Mesothelial cell of epicardium (in vitro differentiated cells): ENCODE results near the gene POU3F3. TPM values are rescaled to one million over a fixed set of nuclear protein-coding genes. Genes with fewer than 3 reads are reported as not detected.

Source experiments
- DNase-seq, 2 experiments: peaks; one replicate each; pipeline ENCODE4 v3.0.0; 2021; ENCODE audit warnings: low spot score in 2 of 2; ENCODE audit not compliant: unreplicated experiment in 2 of 2
- H3K27ac Mint-ChIP-seq: 2 replicates; pipeline ENCODE4 v1.8.0; 2021; ENCODE audit warnings: mixed read lengths
- H3K27me3 Mint-ChIP-seq: 2 replicates; pipeline ENCODE4 v1.8.0; 2021; ENCODE audit warnings: low read depth, mixed read lengths
- H3K36me3 Mint-ChIP-seq: 2 replicates; pipeline ENCODE4 v1.8.0; 2021; ENCODE audit warnings: mixed read lengths
- H3K4me1 Mint-ChIP-seq: 2 replicates; pipeline ENCODE4 v1.8.0; 2021; ENCODE audit warnings: mixed read lengths
- H3K4me3 Mint-ChIP-seq: 2 replicates; pipeline ENCODE4 v1.8.0; 2021; ENCODE audit warnings: mild to moderate bottlenecking, moderate library complexity, mixed read lengths
- H3K9me3 Mint-ChIP-seq: 2 replicates; pipeline ENCODE4 v1.8.0; 2021; ENCODE audit warnings: mixed read lengths
- total RNA-seq: library from RNA; stranded (reverse); gene quantifications from 3 replicates; pipeline ENCODE4 v1.2.1, GENCODE V29; 2021
- TF ChIP-seq, protein P1 (sequence below): fragments of 200-600 bp; sonication (generic); IDR thresholded peaks from one replicate; pipeline ENCODE4 v1.5.0; 2021; ENCODE audit warnings: antibody characterized with exemption; ENCODE audit not compliant: unreplicated experiment

Gene POU3F3
- total RNA-seq, 1 donor from 2014 or later = not detected

- Mint-ChIP-seq H3K4me3 (no peak overlapping the region), H3K9me3 (no peaks in the 10 kb centered on the region), H3K27ac (no peak overlapping the region), H3K27me3 (peaks cover 64% of the 10 kb centered on the region), H3K36me3 (no peaks in the 10 kb centered on the region), H3K4me1 (no peaks in the 10 kb centered on the region)
- TF ChIP-seq, protein P1, sequence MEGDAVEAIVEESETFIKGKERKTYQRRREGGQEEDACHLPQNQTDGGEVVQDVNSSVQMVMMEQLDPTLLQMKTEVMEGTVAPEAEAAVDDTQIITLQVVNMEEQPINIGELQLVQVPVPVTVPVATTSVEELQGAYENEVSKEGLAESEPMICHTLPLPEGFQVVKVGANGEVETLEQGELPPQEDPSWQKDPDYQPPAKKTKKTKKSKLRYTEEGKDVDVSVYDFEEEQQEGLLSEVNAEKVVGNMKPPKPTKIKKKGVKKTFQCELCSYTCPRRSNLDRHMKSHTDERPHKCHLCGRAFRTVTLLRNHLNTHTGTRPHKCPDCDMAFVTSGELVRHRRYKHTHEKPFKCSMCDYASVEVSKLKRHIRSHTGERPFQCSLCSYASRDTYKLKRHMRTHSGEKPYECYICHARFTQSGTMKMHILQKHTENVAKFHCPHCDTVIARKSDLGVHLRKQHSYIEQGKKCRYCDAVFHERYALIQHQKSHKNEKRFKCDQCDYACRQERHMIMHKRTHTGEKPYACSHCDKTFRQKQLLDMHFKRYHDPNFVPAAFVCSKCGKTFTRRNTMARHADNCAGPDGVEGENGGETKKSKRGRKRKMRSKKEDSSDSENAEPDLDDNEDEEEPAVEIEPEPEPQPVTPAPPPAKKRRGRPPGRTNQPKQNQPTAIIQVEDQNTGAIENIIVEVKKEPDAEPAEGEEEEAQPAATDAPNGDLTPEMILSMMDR = no peak
- DNase-seq = no peak
Measured at GRCh38 chr2:104889291-104889959, 35.5 kb downstream of the POU3F3 start.

GRCh38 chr2:104889960-104890684, 36.2 kb downstream of the POU3F3 start:
- peaks cover 64% of the 10 kb centered on the region for H3K27me3 Mint-ChIP-seq
- H3K36me3 Mint-ChIP-seq = no peaks in the 10 kb centered on the region
- H3K4me3 Mint-ChIP-seq = no peak overlapping the region
- no peaks in the 10 kb centered on the region for H3K4me1 Mint-ChIP-seq
- H3K27ac Mint-ChIP-seq = no peak overlapping the region
- no peak for DNase-seq
- H3K9me3 Mint-ChIP-seq = no peaks in the 10 kb centered on the region
- TF ChIP-seq, protein P1 = no peak

DNA sequence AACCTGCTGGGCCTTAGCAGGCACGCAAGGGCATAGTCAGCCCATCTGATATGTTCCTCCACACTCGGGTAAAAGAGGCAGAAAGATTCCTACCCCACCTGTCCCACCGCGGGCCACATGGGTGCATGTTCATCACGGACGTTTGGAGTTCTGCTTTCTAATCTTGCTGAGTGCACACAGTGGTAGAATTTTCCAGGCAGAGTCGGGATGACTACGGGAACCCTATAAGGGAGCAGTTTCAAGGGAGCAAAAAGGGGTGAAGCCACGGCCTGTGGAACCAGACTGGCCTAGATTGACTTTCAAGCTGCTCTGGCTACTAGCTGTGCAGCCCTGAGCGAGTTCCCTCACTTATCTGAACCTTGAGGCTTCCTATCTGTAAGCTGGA, 36.8 kb downstream of the POU3F3 start:
- peaks cover 64% of the 10 kb centered on the region for H3K27me3 Mint-ChIP-seq
- no peak for DNase-seq
- TF ChIP-seq, protein P1 = no peak
- H3K4me1 Mint-ChIP-seq = no peaks in the 10 kb centered on the region
- H3K36me3 Mint-ChIP-seq = no peaks in the 10 kb centered on the region
- no peak overlapping the region for H3K27ac Mint-ChIP-seq
- no peaks in the 10 kb centered on the region for H3K9me3 Mint-ChIP-seq
- no peak overlapping the region for H3K4me3 Mint-ChIP-seq

GRCh38 chr2:104891145-104891544, 37.2 kb downstream of the POU3F3 start:
- TF ChIP-seq, protein P1 = no peak

DNA sequence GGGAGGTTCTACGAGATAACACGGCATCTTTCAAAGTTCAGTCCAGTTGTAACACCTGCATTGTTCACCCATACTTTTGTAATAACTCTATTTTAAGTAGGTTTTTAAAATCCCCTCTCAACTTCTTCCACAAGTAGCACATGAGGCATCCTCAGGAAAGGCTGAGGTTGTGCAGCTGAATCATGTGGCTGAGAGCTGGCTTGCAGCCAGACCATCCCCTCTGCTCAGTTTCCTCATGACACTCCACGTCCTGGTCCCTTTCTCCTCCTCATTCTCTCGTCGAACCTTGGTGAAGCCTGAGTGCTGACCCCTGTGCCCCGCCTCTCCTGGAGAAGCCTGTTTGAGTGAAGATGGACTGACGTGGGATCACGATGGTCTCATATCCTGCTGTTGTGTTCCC, 42.5 kb downstream of the POU3F3 start:
- no peak for DNase-seq
- H3K27ac Mint-ChIP-seq = no peak overlapping the region
- no peak overlapping the region for H3K4me3 Mint-ChIP-seq
- TF ChIP-seq, protein P1 = no peak
- H3K9me3 Mint-ChIP-seq = no peaks in the 10 kb centered on the region
- no peaks in the 10 kb centered on the region for H3K36me3 Mint-ChIP-seq
- peaks cover 83% of the 10 kb centered on the region for H3K27me3 Mint-ChIP-seq
- H3K4me1 Mint-ChIP-seq = no peaks in the 10 kb centered on the region

More at GRCh38 chr2:104891145-104891544, 37.2 kb downstream of the POU3F3 start:
- H3K27ac Mint-ChIP-seq = no peak overlapping the region
- H3K27me3 Mint-ChIP-seq = peaks cover 65% of the 10 kb centered on the region
- no peaks in the 10 kb centered on the region for H3K4me1 Mint-ChIP-seq
- DNase-seq = no peak
- no peaks in the 10 kb centered on the region for H3K36me3 Mint-ChIP-seq
- H3K9me3 Mint-ChIP-seq = no peaks in the 10 kb centered on the region
- no peak overlapping the region for H3K4me3 Mint-ChIP-seq
